NCI-H510A treated with DMSO at 0.1 percent for 48 hours (cell line): Measurements from ENCODE around the gene TTN.

ENCODE experiments used
- DNase-seq: peaks from one replicate; lab custom pipeline; 2025; lab: John Stamatoyannopoulos, UW

TTN gene

GRCh38 chr2:178807227-178808008 lies at the start of gene TTN:
Gene TTN, minus strand, starts transcription at chr2:178807423. Its CDS starts 2,781 bp downstream, at chr2:178804642.
- DNase-seq: no peak

- DNase-seq: no peak
Measured at GRCh38 chr2:178855151-178855550, 47.9 kb upstream of the TTN start.

GRCh38 chr2:178848335-178848734 lies 41.1 kb upstream of the TTN start:
- DNase-seq: no peak

DNA sequence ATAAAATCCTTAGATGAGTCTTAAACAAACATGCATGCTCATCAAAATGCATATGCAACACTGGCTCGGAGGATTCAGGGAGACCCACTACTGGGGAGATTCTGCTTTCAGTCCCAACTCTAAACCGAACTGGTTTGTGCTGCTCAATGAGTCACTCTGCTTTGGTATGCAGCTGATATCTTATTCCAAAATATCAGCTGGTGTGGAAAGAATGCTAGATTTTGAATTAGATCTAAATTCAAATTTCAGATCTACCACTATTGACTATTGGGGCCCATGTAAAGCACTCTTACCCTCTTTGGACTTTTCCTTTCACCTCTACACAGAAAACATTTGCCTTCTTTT lies 39.2 kb upstream of the TTN start:
- DNase-seq: no peak

GRCh38 chr2:178845566-178846457 lies 38.6 kb upstream of the TTN start:
- no peak for DNase-seq

DNA sequence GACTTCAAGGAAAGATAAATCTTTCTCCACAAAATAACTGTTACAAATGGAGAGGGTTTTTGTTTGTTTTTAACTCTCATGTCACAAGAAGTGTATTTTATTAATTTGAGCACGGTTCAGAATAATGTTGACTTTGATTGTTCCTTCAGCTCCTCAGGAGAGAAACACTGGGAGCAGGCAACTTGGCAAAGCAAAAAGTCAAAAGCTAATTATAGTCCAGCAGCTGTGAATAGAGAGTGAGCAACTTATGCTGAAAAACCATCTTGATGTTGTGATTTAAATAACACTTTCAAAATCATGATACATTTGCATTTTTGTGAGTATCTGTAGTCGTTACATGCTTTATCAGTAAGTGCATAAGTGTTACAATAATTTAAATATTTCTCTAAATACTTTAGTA lies 37.5 kb upstream of the TTN start:
- DNase-seq: no peak

- no peak for DNase-seq
Measured at GRCh38 chr2:178844269-178844668, 37.0 kb upstream of the TTN start.

DNA sequence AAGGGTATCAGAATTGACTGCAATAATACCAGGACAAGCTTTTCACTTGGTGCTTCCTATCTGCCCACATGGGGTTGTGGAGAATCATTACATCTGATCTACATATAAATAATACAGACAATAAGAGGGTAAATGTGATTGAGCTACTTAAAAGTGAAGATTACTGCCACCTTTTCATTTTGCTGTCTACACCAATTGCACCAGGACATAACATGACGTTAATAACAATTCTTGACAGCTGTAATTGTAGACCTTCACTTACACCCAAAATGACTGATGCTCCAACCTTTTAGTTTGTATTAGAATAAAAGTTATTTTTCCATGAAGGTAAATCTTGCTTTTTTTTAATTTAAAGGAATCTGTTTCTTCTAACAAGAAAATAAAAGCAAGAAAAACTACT lies 36.5 kb upstream of the TTN start:
- DNase-seq: no peak

DNA sequence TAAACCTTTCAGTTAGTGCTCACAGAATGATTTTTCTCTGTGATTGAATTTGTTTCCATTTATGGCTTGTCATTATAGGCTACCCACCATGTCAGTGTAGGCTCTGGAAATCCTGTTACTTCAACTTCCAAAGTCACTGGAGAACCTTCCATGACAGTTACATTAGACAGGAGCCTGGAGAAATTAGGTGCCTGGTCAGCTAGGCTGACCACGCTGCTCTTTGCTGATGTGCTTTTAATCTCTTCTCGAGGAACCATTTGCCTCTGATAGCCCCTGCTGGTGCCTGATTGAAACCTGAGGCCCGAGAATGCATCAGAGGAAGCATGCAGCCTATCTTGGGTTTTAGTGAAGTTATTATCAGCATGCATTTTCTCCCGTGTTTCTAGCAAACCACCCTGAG lies 29.6 kb upstream of the TTN start:
- DNase-seq: no peak

- no peak for DNase-seq
Measured at GRCh38 chr2:178834086-178834485, 26.9 kb upstream of the TTN start.

DNA sequence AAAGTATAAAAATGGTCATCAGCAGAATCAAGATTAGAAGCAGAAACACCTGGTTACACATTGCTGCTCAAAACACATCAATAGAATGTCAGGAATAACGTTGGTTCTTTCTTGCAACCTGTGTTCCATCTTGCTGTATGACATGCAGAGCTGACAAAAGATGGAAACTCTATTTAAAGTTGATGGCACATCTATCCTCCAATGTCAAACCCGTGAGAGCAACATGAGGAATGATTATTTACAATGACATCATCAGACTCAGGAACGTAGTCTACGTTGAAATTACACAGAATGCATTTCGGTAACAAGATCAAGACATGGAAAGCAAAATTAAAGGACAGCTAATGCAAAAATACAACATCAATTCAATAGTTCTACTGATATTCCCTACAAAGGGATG lies 26.2 kb upstream of the TTN start:
- no peak for DNase-seq

DNA sequence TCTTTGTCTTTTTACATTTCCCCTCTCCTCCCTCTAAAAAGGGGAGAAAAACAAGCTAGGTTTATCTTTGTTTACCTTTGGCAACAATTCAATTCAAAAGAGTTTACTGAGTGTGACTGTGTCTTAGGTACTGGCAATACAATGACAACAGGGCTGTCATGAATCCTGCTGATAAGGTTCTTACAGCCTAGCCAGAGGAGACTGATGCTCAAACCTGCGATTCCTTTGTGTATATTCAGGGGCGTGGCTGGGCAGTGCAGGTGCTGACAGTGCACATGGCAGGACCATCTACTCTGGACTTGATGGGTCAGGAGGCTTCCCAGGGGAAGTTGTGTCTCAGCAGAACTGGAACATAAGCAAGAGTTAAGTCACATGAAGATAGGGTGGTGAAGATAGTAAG lies 23.2 kb upstream of the TTN start:
- DNase-seq: no peak

DNA sequence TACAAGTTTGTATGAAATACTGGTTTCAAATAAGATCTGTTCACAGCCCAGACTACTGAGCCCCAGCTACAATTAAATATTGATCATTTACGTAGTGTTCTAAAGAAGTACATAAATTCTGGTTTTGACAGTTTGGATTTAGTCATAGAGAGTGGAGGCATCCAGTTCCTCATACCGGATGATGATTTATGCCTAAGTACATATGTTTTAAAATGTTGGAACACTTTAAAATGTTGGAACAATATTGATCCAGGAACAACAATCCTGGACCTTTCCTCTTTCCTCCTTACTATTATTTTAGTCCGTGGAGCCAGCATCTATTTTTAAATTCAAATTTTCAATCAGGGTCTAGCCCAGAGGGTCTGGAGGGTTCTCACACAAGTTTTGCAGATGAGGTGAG lies 22.8 kb upstream of the TTN start:
- no peak for DNase-seq

GRCh38 chr2:178829299-178829960 lies 22.2 kb upstream of the TTN start:
- no peak for DNase-seq

DNA sequence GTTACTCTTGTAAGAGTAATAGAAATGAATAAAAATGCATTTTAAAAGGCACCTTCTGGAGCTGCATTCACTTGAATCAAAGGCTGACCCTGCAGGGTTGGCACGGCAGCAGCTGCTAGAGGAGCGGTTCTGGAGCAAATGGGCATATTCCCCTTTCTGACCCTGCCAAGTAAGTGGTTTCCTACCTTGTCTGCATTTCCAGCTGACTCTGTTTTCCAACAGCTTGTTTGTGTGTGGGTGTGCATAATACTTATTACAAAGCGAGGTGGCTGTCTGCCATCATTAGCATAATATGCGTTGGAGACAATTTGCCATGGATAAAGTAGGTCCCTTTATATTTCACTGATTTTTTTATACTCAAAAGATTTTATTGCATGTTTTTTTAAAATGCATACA lies 21.3 kb upstream of the TTN start:
- DNase-seq: no peak

DNA sequence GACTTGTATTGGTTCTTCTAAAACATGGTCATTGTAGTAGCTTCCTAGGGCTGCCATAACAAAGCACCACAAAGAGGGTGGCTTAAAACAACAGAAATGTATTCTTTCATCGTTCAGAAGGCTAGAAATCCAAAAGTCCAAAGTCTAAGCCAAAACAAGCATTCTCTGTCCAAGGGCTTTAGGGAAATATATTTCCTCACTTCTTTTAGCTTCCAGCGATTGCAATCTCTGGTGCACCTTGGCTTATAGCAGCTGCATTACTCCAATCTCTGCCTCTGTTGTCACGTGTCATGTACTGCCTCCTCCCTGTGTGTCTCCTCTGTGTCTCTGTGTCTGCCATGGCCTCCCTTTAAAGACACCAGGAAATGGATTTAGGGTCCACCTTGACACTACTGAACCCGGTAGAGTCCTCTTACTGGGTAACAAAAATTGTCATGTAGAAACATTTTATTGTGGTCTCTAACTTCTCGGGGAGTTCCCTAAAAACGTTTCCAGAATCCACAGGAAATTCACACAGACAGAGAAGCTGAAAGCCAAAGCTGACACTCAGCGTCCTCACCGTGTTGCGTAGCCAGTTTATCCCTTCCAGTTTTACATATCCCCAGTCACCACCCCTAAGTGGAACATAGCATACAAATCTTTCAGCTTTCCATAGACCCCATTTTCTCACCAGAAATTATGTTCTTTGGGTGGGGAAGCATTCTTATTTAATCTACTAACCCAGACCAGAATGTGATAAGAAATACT lies 20.7 kb upstream of the TTN start:
- no peak for DNase-seq

DNA sequence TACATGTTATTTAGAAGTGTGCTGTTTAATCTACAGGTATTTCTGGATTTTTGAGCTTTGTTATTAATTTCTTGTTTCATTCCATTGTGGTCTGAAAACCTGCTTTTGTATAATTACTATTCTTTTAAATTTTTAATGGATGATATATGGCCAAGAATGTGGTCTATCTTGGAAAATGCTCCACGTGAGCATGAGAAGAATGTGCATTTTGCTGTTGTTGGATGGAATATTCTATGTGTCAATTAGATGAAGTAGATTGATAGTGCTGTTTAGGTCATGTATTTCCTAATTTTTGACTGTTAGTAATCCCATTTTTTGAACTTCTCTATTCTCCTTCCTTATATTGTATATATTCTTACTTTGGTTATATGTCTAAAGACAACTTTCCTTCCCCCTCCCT lies 19.9 kb upstream of the TTN start:
- no peak for DNase-seq

DNA sequence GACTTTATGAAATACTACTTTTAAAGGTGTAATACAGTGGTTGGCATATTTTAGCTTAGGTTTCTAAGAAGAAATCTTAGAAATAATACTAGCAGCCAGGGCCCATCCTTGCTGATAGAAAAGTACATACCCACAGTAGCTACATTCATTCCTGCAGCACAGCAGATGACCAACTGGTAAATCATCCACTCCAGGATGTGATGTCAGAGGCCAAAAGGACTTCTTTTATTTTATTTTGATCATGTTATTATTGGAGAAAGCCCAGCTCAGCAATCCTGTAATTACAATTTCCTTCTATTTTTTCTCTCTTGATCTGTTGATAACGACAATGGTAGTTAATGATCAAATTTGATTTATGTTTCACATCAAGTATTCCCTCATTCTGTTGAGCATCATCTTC lies 18.0 kb upstream of the TTN start:
- no peak for DNase-seq

DNA sequence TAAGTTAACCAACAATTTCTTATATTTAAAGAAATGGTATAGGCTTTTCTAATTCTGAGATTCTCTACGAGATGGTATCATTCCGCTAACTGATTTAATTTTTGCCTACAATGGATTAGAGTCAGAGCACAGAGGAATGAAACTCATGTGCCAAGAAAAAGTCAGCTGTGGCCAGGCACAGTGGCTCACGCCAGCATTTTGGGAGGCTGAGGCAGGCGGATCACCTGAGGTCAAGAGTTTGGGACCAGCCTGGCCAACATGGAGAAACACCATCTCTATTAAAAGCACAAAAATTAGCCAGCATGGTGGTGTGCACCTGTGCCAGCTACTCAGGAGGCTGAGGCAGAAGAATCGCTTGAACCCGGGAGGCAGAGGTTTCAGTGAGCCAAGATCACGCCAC lies 17.0 kb upstream of the TTN start:
- no peak for DNase-seq

DNA sequence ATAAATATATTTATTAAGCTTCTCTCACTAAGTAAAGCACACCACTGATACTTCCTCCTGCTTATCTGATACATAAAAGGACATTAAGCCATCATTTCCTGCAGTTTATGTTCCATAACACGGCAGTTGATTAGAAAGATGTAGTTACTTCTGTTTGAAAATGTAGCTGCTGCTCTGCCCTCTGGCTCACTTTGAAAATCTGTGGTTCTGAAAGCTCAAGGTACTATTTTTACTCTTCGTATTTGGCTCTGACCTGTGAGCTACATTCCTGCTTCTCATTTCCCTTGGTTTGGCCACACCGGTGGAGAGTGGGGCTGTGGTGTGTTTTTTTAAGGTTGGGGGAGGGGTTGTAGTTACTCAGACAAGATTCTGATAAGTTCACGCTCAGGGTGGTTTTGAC lies 12.8 kb upstream of the TTN start:
- no peak for DNase-seq

DNA sequence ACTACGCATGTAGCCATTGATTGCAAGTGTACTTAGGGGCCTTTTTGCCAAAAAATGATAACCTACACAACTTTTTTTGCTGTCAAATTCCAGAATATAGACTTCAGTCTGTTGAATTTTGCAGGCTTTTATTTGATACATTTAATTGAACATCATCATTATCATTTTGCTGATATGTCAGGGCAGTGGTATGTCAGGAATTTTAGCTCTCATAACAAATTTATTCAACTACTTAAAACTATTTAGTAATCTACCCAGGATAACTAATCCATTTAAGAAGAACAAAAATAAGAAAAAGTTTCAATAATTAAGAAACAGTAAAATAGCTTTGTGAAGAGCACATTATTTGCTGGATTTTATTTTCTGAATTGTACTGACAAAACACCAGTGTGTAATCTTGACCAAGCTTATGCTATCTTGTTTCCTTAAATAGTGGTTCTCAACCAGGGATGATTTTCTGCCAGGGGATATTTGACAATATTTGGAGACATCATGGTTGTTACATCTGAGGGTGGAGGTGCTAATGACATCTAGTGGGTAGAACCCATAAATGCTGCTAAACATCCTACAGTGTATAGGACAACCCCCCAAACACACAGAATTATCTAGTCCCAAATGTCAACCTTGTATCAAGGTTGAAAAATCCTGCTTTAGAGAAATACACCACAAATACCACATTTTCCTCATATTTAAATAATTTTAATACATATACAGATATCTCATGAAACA lies 12.1 kb upstream of the TTN start:
- no peak for DNase-seq

DNA sequence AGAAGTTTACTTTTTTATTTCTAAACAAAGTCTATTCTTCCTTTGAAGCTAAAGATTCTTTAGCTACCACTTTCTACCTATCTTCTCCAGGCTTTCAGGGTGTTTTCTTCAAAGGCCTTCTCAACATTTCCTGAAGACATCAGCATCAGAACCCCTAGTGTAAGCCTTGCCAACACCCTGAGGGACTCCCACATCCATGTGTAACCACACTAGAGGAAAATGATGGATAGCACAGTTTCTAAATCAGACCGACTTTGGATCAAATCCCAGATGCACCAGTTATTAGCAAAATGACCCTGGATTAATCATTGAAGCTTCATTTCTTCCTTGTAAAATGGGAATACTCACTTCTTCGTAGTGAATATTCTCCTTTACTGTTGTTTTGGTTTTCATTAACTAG lies 4.7 kb upstream of the TTN start:
- DNase-seq: no peak
